Glutamatergic neuron (in vitro differentiated cells): ENCODE data around the gene ANO7. TPM values are rescaled to one million over a fixed set of nuclear protein-coding genes. Genes with fewer than 3 reads are reported as not detected.

Experiments used
- DNase-seq: peaks from one replicate; pipeline ENCODE4 v3.0.0; 2022
- H3K27ac Mint-ChIP-seq: one replicate; pipeline ENCODE4 v1.8.0; 2020; ENCODE audit warnings: mild to moderate bottlenecking, mixed read lengths, inconsistent platforms; ENCODE audit not compliant: unreplicated experiment
- H3K27me3 Mint-ChIP-seq: one replicate; pipeline ENCODE4 v1.8.0; 2020; ENCODE audit warnings: mild to moderate bottlenecking, moderate library complexity, mixed read lengths, inconsistent platforms; ENCODE audit not compliant: unreplicated experiment
- H3K36me3 Mint-ChIP-seq: one replicate; pipeline ENCODE4 v1.8.0; 2020; ENCODE audit warnings: mild to moderate bottlenecking, mixed read lengths, inconsistent platforms; ENCODE audit not compliant: unreplicated experiment
- H3K4me1 Mint-ChIP-seq: one replicate; pipeline ENCODE4 v1.8.0; 2020; ENCODE audit warnings: mild to moderate bottlenecking, low read depth, mixed read lengths, inconsistent platforms; ENCODE audit not compliant: unreplicated experiment
- H3K4me3 Mint-ChIP-seq: one replicate; pipeline ENCODE4 v1.8.0; 2020; ENCODE audit warnings: mild to moderate bottlenecking, mixed read lengths, inconsistent platforms; ENCODE audit not compliant: unreplicated experiment
- H3K9me3 Mint-ChIP-seq: one replicate; pipeline ENCODE4 v1.8.0; 2020; ENCODE audit warnings: mild to moderate bottlenecking, moderate library complexity, mixed read lengths, inconsistent platforms; ENCODE audit not compliant: unreplicated experiment
- CTCF ChIP-seq: fragments of 200-600 bp; sonication (generic); IDR thresholded peaks from one replicate; pipeline ENCODE4 v1.5.0; 2021; ENCODE audit not compliant: partially characterized antibody, unreplicated experiment
- total RNA-seq: library from RNA; stranded (reverse); fragmentation: NEBNext Ultra II Directional; extraction: Animal tissue kit (Norgen Biotek cat#: 25700); gene quantifications from one replicate; pipeline ENCODE4 v1.2.1, GENCODE V29; 2021; ENCODE audit not compliant: unreplicated experiment

Gene ANO7
- total RNA-seq, 1 donor from 2014 or later: 2.6 TPM

GRCh38 chr2:241189093-241189855, 797 bp downstream of the ANO7 start:
- Mint-ChIP-seq H3K4me1 (no peaks in the 10 kb centered on the region), H3K36me3 (no peaks in the 10 kb centered on the region), H3K4me3 (no peak overlapping the region), H3K27me3 (no peaks in the 10 kb centered on the region), H3K27ac (no peak overlapping the region), H3K9me3 (peaks cover 3% of the 10 kb centered on the region)
- TF ChIP-seq CTCF: no peak
- DNase-seq: no peak

DNA sequence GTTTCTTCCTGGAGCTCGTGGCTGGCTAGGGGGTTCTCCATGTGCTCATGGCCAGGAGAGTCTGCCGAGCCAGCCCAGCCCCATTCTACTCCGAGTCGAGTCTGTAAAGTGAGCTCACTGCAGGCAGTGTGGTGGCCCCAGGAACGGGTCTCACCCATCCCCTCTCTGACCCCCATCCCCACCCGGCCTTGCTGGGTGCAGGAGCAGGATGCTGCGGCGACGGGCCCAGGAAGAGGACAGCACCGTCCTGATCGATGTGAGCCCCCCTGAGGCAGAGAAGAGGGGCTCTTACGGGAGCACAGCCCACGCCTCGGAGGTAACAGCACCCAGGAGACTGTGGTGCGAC, 1.4 kb downstream of the ANO7 start:
- H3K27ac Mint-ChIP-seq: no peak overlapping the region
- H3K9me3 Mint-ChIP-seq: peaks cover 3% of the 10 kb centered on the region
- no peaks in the 10 kb centered on the region for H3K27me3 Mint-ChIP-seq
- H3K4me1 Mint-ChIP-seq: no peaks in the 10 kb centered on the region
- H3K36me3 Mint-ChIP-seq: no peaks in the 10 kb centered on the region
- no peak overlapping the region for H3K4me3 Mint-ChIP-seq
- TF ChIP-seq CTCF: no peak
- DNase-seq: no peak

- Mint-ChIP-seq H3K27ac (no peak overlapping the region), H3K27me3 (no peaks in the 10 kb centered on the region), H3K4me3 (no peak overlapping the region), H3K4me1 (no peaks in the 10 kb centered on the region), H3K9me3 (peaks cover 3% of the 10 kb centered on the region), H3K36me3 (no peaks in the 10 kb centered on the region)
- no peak for DNase-seq
- TF ChIP-seq CTCF: no peak
Observed at GRCh38 chr2:241190291-241190981, 2.0 kb downstream of the ANO7 start.

- TF ChIP-seq CTCF: no peak
- Mint-ChIP-seq H3K36me3 (no peaks in the 10 kb centered on the region), H3K4me1 (no peaks in the 10 kb centered on the region), H3K27ac (no peak overlapping the region), H3K27me3 (no peaks in the 10 kb centered on the region), H3K9me3 (peaks cover 2% of the 10 kb centered on the region), H3K4me3 (no peak overlapping the region)
- no peak for DNase-seq
Observed at GRCh38 chr2:241191081-241191480, 2.6 kb downstream of the ANO7 start.

- Mint-ChIP-seq H3K4me3 (no peak overlapping the region), H3K27me3 (no peaks in the 10 kb centered on the region), H3K27ac (no peak overlapping the region), H3K36me3 (no peaks in the 10 kb centered on the region), H3K4me1 (peaks cover 3% of the 10 kb centered on the region), H3K9me3 (peaks cover 5% of the 10 kb centered on the region)
- TF ChIP-seq CTCF: no peak
- no peak for DNase-seq
Observed at GRCh38 chr2:241193271-241193670, 4.8 kb downstream of the ANO7 start.
